ENCODE measurements around the gene MRPL51.

DNA sequence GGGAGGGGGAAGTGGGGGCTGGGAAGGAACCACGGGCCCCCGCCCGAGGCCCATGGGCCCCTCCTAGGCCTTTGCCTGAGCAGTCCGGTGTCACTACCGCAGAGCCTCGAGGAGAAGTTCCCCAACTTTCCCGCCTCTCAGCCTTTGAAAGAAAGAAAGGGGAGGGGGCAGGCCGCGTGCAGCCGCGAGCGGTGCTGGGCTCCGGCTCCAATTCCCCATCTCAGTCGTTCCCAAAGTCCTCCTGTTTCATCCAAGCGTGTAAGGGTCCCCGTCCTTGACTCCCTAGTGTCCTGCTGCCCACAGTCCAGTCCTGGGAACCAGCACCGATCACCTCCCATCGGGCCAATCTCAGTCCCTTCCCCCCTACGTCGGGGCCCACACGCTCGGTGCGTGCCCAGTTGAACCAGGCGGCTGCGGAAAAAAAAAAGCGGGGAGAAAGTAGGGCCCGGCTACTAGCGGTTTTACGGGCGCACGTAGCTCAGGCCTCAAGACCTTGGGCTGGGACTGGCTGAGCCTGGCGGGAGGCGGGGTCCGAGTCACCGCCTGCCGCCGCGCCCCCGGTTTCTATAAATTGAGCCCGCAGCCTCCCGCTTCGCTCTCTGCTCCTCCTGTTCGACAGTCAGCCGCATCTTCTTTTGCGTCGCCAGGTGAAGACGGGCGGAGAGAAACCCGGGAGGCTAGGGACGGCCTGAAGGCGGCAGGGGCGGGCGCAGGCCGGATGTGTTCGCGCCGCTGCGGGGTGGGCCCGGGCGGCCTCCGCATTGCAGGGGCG lies 41.0 kb upstream of the MRPL51 start, which contains the start of gene GAPDH:
- TF ChIP-seq, protein P1, sequence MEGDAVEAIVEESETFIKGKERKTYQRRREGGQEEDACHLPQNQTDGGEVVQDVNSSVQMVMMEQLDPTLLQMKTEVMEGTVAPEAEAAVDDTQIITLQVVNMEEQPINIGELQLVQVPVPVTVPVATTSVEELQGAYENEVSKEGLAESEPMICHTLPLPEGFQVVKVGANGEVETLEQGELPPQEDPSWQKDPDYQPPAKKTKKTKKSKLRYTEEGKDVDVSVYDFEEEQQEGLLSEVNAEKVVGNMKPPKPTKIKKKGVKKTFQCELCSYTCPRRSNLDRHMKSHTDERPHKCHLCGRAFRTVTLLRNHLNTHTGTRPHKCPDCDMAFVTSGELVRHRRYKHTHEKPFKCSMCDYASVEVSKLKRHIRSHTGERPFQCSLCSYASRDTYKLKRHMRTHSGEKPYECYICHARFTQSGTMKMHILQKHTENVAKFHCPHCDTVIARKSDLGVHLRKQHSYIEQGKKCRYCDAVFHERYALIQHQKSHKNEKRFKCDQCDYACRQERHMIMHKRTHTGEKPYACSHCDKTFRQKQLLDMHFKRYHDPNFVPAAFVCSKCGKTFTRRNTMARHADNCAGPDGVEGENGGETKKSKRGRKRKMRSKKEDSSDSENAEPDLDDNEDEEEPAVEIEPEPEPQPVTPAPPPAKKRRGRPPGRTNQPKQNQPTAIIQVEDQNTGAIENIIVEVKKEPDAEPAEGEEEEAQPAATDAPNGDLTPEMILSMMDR (IDR thresholded peaks at IDR 0.05; ENCODE audit: borderline replicate concordance, extremely low read depth, low read length, poor library complexity, severe bottlenecking), result no peak
- no peak for TF ChIP-seq EZH2 (IDR thresholded peaks at IDR 0.05; ENCODE audit: borderline replicate concordance, low read depth, low read length, severe bottlenecking)

All from DND-41 (cell line).